Inferior parietal cortex (tissue), 1 donor: ENCODE results near the gene PPP2R5E.

Source experiments
- DNase-seq: peaks from one replicate; pipeline ENCODE4 v3.0.0-alpha.2; 2016; ENCODE audit errors: extremely low spot score

PPP2R5E gene

DNA sequence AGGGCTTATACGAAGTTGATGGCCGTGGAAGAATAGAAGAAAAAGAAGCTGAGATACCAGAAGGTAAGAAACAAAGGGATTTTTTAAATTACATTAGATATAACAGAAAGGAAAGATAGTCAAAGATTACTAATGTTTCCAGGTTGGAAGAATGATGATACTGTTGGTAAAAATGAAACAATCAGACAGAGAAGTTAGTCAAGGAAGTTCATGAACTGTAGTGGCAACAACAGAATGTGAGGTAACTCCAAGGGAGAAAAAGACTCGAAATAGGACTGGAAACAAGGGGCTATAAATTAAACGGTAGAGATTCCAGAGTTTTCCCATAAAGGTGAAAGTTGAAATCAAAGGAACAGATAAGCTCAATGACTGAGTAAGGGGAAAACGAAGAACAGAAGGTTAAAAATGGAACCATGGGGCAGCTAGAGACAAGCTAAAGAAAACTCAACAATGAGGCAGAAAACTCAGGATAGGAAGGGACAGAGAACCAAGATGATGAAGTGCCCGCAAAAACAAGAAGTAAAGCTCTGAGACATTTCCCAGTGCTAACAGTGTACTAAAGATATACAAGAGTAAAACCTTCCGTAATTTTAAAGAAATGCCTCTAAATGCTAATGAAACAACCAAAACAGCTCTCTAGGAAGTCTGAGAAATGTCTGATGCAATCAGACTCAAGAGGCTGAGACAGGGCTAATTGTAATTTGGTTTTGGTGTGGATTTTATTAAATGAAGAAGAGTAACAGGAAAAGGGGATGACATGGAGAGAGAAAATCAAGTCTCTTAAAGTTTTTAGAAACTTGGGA lies 70.0 kb downstream of the PPP2R5E start:
- DNase-seq, result no peak

- no peak for DNase-seq
Measured at GRCh38 chr14:63470962-63471793, 72.0 kb downstream of the PPP2R5E start.

DNA sequence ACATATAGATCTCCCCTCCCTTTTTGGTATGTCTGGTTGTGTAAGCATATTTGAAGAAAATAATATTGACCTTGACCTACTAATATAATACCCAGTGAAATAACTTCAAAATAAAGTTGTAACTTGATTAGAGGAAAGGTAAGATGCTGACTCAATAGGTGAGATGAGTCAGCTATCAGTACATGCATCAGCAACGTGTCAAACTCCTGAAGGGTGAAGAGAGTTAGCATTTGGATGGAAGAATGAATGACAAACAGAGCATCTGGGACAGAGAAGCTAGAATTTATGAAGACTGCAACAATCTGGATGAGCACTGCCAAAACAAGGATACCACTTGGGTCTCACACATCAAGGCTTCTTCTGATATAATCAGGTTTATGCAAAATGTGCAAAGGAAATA lies 74.9 kb downstream of the PPP2R5E start:
- no peak for DNase-seq

DNA sequence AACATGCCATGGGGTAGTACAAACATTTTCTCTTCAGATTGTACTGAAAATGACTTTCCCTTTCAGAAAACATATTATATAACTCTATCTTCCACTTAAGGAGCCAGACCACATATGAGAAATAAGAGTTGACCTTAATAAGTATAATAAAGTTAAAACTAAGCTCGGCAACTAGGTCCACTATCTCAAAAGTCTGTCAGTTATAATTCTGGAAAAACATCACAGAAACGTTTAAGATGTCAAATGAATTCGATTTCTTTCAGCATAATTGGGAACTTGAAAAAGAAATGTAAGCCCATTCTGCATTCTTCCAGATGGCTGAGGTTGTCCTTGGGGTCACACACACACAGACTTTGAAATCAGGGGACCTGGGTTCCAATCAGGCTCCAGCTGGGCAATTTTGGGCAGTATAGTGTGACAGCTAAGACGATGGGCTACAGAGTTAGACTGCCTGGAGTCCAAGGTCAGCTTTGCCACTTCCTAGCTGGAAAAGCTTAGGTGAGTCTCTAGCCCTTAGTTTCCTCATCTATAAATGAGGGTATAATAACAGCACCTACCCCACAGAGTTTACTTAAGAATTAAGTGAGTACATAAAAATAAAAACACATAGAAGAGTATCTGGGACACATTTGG lies 75.6 kb downstream of the PPP2R5E start:
- DNase-seq, result no peak

GRCh38 chr14:63465347-63465746 lies 77.8 kb downstream of the PPP2R5E start:
- no peak for DNase-seq

GRCh38 chr14:63460680-63461369 lies 82.4 kb downstream of the PPP2R5E start:
- DNase-seq, result no peak

DNA sequence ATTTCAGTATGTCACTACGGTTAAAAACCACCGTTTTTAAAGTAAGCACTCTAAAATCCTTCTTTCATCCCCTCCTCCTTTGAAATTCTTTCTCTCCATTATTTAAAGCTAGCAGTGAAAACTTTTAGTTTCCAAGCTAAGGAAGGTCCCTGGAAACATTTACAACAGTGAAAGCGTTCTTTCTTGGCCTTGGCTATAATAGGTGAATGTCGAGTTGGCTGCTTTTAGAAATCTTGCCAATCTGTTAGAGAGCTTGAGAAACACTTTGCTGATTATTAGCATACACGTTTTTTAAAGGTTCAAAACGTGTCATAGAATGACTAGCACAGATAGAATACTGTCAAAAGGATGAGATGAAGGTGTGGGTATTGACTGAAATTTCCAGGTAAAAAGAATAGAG lies 83.4 kb downstream of the PPP2R5E start:
- no peak for DNase-seq

GRCh38 chr14:63457498-63457897 lies 85.7 kb downstream of the PPP2R5E start:
- DNase-seq, result no peak

- DNase-seq, result no peak
Measured at GRCh38 chr14:63454863-63455622, 88.1 kb downstream of the PPP2R5E start.

GRCh38 chr14:63454436-63454835 lies 88.7 kb downstream of the PPP2R5E start:
- DNase-seq, result no peak

- no peak for DNase-seq
Measured at GRCh38 chr14:63453443-63453936, 89.7 kb downstream of the PPP2R5E start.

GRCh38 chr14:63452796-63453195 lies 90.4 kb downstream of the PPP2R5E start:
- no peak for DNase-seq

DNA sequence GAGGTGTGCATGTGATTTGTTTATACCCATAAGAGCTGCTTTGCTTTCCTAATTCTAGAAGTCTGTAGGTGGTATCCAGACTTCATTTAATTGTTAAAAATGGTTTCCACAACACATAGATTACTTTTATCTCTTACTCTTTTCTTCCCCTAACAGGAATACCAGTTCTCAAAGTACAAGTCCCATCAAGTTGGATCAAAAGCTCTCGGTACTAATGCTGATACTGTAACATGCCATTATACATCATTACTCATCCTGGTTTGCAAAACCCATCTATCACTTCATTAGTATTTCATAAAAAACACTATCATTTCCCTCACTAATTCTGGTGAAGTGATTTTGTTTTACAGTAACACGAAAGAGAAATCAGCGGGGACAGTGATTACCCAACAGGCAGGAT lies 94.3 kb downstream of the PPP2R5E start:
- DNase-seq, result no peak

DNA sequence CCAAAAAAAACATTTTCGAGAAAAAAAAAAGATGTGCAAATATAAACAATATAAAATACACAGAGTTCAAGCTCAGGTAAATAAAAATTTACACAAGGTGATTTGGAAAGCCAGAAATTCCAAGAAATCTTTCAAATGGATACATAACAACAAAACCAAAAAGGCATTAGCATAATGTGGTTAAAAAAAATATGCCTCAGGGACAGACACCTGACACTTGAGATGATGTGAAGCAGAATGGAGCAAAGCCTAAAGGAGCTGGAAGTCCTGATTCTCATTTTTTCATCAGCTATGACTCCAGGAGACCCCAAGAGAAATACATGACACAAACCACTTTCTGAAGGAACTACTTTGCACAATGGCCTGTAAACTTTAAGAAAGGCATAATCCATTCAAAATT lies 98.6 kb downstream of the PPP2R5E start:
- no peak for DNase-seq

DNA sequence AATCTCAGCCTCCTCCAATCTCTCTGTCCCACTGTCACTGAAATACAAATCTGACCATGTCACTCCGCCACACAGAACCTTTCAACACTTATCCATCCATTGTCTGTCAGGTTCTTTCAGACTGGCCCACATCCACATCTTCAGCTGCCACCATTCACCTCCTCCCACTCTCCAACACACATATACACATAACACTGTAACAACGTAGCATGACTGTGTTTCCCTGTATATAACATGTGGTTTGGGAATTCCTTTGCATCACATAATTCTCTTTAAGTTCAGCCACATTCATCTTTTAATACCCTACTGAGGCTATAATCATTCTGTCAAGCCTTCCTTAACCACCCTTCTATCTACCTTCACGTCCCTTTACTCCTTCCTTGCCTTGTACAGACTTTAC lies 99.2 kb downstream of the PPP2R5E start:
- DNase-seq, result no peak

DNA sequence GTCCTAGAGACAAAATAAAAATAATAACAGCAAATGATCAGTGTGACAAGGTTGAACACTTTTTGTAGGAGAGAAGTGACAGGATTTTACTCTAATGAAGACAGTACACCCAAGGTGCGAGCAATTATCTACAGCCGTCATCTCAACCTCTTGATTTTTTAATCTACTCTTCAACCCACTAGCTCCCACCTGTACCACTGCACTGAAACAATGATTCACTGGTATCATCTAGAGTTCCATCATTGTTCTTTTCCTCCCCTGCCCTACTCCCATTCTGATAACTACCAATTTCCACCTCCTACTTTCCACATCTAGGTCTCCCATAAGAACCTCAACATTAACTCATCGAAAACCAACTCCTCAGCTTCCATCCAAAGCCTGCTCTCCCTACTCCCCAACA lies 99.8 kb downstream of the PPP2R5E start:
- DNase-seq, result no peak

GRCh38 chr14:63438065-63438757 lies 105.0 kb downstream of the PPP2R5E start:
- no peak for DNase-seq

DNA sequence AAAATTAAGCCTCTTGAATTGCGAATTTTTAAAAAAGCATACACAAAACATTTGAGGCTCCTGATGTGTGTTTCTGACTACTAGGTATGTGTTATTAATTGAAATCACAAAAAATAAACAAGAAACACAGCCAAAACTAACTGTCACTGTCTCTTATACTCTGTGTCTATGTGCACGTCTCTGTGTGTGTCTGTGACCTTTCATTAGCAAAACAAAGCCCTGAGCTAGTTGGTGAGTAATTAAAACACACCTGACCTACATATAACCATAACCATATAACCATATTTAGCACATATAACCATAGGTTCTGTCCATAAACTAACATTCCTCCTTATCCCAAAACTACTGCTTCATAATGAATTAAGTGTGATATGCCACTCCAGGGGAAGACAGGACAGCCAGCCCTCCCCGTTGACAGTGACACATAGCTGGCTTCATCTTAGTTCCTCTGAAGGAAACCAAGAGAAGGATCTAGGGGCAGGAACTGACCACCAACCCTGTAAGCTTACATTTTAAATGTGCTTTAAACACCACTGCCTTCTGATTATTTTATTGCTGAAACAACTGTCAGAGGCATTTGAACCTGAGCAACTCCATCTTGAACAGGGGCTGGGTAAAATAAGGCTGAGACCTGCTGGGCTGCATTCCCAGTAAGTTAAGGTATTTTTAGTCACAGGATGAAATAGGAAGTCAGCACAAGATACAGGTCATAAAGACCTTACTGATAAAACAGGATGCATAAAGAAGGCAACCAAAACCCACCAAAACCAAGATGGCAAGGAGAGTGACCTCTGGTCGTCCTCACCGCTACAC lies 106.7 kb downstream of the PPP2R5E start:
- DNase-seq, result no peak

DNA sequence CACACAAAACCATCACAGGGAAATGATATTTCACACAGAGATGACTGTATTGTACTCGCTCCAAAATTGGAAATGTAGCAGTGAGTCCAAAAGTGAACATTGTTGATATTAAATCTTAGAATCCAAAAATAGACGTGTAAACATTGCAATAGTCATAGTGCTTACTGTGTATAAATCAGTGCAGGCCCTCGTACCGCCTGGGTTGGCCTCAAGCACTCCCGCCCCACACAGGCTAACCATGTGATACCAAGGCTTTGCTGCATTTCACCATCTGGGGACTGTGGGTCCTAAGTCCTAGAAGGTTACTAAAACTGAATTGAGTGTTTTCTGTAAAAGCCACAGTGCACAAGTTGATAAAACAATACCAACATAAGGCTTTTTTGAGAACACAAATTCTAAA lies 107.3 kb downstream of the PPP2R5E start:
- DNase-seq, result peak; percentile 53

- no peak for DNase-seq
Measured at GRCh38 chr14:63435204-63435603, 108.0 kb downstream of the PPP2R5E start.
